Stimulated activated CD4-positive, alpha-beta T cell treated with anti-CD3 and anti-CD28 coated beads, Interleukin-2, amount 100 ng/mL, for 48 hours (primary cell): ENCODE measurements around the gene ALG13.
"Not testable (repeated sequence)": the region's sequence is repeated elsewhere in the genome, so short reads cannot be mapped to it uniquely, and the experiment has no call there.

Experiments used
- DNase-seq, 2 donors: peaks; one replicate each; pipeline ENCODE4 v3.0.0-alpha.2; 2020

ALG13 gene

DNA sequence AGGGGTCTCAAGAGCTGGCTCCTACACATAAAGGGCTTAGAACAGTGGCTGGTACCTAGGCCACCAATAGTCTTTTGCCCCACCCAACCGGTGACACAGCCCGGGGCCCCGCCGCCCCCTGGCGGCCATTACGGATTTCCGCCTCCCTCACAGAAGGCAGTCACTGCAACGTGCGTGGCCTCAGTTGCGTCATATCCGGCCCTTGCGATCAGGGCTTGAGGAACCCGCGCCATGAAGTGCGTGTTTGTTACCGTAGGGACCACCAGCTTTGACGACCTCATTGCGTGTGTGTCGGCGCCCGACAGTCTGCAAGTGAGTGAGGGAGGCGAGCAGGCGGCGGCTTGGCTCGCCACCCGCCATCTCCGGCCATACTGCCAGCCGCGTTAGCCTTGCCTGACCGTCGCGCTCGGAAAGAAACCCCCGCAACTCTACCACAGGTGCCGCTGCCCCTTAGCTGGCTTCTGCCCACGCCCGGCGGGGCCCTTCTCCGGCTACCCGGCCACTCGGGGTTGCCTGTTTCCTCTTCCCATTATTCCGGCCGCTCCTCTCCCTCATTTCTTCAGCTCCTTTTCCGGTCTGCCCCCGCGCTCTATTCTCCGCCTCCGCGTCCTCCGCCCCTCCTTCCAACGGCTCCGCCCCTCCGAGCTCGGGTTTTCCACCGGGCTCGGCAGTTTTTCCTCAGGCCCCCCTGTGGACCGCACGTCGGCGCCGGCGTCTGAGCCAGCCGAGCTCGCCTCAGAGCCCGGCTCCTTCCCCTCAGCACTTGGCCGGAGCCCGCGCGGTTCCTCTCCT lies at the start of gene ALG13:
TSS of gene ALG13 (plus strand) at position 183 of the 792 bp plus-strand sequence. CDS start at position 232, 49 bp downstream.
- peak; percentile 67 to 78 for DNase-seq

DNA sequence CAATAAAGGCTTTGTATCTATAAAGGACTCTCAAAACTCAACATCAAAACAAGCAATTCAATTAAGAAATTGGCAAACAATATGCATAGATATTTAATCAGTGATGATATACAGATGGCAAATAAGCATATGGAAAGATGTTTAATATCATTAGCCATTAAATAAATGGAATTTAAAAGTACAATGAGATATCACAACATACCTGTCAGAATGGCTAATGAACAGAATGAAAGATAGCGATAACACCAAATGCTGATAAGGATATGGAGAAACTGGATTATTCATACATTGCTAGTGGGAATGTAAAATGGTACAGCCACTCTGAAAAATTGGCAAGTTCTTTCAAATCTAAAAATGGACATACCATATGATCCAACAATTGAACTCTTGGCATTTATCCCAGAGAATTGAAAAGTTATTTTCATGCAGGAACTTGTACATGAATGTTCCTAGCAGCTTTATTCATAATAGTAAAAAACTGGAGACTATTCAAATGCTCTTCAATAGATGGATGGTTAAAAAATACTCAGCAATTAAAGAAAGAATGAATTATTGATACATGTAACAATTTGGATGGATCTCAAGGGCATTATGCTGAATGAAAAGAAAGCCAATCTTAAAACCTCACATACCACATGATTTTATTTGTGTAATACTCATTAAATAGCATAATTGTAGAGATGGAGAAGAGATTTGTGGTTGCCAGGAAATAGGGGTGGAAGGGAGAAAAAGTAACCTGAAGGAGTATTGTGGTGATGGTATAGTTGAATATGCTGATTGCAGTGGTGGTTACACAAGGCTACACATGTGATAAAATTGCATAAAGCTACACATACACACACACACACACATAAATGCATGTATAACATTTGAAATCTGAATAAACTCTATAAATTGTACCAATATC lies 45.9 kb upstream of the ALG13 start:
- DNase-seq, result no peak

DNA sequence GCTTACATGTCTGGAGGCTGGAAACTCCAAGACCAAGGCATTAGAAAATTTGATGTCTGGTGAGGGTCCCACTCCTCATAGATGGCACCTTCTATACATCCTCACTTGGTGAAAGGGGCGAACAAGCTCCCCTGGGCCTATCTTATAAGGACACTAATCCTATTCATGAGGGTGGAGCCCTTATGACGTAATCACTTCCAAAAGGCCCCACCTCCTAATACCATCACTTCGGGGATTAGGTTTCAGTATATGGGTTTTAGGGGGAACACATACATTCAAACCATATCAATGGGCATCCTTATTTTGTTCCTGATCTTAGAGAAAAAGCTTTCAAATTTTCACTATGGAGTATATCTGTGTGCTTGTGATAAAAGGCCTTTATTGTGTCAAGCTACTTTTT lies 39.0 kb upstream of the ALG13 start:
- no peak for DNase-seq

GRCh38 chrX:111645165-111645564 lies 35.8 kb upstream of the ALG13 start:
- not testable (repeated sequence) for DNase-seq

DNA sequence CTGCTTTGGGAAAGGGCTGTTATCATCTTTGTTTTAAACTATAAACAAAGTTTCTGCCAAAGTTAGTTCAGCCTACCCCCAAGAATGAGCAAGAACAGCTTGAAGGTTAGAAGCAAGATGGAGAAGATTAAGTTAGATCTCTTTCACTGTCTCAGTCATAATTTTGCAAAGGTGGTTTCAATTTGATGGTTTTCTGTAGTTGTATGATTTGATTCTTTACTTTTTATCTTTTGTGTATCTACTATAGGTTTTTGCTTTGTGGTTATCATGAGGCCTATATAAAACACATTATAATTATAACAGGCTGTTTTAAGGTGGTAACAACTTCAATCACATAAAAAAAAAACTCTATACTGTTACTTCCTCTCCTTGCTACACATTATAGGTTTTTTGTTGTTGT lies 35.4 kb upstream of the ALG13 start:
- no peak for DNase-seq

DNA sequence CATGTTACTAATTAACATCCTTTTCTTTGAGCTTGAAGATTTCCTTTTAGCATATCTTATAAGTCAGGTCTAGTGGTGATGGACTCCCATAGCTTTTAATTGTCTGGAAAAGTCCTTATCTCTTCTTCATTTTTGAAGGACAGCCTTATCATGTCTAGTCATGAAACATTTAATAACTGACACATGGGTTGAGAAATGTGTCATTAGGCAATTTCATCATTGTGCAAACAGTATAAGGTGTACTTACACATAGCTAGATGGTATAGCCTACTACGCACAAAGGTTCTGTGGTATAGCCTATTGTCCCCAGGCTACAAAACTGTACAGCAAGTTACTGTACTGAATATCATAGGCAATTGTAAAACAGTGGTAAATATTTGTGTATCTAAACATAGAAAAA lies 34.5 kb upstream of the ALG13 start:
- DNase-seq, result no peak

DNA sequence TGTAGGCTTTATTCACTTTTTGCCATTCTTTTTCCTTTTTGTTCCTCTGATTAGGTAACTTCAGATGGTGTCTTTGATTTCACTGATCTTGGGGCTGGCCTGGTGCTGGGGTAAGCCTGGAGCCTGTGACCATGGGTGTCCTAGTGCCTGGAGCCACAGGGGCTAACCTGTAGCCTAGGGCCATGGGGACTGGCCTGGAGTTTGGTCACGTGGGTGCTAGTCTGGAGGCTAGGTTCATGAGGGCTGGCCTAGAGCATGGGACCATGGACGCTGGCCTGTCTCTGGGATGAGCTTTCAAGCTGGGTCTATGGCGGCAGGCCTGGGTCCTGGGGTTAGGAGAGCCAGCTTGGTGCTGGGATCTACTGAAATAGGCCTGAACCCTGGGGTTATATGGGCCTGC lies 32.2 kb upstream of the ALG13 start:
- no peak for DNase-seq

DNA sequence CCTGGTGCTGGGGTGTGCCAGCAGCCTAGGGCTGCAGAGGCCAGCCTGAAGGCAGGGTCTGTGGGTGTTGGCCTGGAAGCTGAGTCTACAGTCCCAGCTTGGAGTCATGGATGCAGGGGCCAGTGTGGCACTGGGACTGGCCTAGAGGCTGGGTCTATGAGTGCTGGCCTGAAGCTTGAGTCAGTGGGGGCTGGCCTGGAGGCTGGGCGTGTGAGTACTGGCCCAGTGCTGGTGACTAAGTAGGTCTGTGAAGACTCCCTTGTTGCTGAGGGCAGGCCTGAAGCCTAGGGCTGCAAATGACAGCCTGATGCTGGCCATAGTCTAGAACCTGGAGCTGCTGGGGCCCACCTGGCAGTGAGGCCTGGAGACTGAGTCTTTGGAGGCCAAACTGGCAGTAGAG lies 31.3 kb upstream of the ALG13 start:
- DNase-seq, result no peak

- DNase-seq, result no peak
Observed at GRCh38 chrX:111650845-111651244, 30.1 kb upstream of the ALG13 start.

DNA sequence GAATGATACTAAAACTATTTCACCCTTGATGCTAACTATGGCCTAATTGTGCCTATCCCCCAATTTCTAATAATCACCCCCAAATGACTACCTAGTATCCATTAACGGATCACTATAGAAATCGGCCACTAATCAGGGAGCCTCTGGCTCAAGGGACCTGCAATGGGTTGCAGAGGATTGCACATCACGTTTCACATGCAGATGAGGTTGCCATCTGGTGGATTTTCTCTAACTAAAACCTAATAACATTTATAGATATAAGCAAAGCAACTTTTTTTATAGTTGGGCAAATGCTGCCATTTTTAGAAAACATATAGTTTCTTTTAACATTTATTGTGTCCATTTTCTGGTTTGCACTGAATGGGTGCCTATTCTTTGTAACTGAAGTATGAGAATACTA lies 28.3 kb upstream of the ALG13 start:
- DNase-seq, result no peak

GRCh38 chrX:111661241-111661640 lies 19.7 kb upstream of the ALG13 start:
- no peak for DNase-seq

GRCh38 chrX:111662292-111662691 lies 18.7 kb upstream of the ALG13 start:
- DNase-seq, result no peak

DNA sequence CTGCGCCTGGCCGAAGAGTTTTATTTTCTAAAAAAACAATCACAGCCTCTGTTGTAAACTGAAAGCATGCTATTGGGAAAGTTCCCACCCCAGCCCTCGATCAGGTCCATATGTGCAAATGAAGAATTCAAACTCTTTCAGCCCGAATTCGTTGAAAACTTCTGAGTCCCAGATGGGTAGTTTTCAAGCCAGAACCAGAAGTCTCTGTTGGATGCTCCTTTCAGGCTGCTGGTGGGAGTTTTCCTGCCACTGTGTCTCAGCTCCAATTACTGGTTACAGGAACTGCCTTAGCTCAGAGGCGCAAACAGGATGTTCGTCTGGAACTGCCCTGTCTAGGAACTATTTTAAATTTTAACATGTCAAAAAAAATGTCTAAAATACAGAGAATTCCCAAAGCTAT lies 9.3 kb upstream of the ALG13 start:
- no peak for DNase-seq

DNA sequence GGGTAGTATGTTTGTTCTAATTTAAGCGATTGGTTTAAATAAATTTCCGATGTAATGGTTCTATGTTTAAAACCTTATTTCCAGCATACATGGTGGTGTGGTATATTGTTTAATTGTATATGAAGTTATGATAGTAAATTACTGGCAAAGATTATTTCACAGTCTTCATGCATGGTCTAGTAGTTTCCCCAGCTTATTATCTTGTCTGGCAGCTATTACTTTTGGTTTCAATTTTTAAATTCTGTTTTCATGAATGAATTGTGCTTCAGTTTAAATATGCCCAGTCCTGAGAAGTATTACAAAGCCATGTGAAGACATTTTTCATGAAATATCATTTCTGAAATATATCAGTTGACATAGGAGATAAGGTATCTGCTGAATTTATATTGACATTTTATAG lies 6.3 kb downstream of the ALG13 start:
- no peak for DNase-seq

GRCh38 chrX:111695297-111695880 lies 14.4 kb downstream of the ALG13 start:
- DNase-seq, result no peak

- no peak for DNase-seq
Observed at GRCh38 chrX:111719426-111720210, 38.6 kb downstream of the ALG13 start.

DNA sequence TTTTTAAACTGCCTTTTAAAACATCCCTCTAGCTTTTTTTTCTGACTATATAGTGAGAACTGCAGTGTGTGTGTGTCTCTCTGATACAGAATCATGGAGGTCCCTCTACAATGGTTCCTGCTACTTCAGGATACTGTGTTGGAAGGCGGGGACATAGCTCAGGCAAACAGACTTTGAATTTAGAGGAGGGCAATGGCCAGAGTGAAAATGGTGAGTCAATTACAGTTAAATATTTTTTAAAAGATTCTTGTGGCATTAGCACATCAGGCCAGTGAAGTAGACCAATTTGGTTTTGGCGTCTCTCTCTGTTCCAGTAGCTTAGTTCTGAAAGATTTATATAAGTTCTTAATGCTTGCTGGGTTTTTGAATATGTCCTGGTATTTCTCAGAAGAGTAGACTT lies 47.1 kb downstream of the ALG13 start:
- DNase-seq, result no peak

DNA sequence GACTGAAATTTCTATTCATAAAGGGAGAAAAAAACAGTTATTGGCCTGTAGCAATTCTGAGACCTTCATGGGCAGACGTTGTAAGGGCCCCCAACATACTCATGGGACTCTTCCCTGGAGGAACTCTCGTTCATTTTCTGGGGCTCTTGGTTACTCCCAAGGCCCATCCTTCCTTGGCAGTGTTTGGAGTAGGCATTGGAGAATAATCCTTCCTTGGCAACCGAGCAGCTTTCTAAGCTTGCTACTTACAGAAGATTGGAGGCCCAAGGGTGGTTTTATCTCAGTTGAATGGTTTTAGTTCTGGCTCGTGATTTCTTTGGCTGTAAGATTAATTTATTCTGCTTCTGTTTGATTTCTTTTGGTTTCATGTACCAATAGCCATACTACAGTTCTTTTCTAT lies 50.4 kb downstream of the ALG13 start:
- no peak for DNase-seq

GRCh38 chrX:111736571-111736970 lies 55.6 kb downstream of the ALG13 start:
- DNase-seq, result no peak

- DNase-seq, result no peak
Observed at GRCh38 chrX:111742018-111742417, 61.0 kb downstream of the ALG13 start.

GRCh38 chrX:111743316-111743715 lies 62.3 kb downstream of the ALG13 start:
- DNase-seq, result no peak

DNA sequence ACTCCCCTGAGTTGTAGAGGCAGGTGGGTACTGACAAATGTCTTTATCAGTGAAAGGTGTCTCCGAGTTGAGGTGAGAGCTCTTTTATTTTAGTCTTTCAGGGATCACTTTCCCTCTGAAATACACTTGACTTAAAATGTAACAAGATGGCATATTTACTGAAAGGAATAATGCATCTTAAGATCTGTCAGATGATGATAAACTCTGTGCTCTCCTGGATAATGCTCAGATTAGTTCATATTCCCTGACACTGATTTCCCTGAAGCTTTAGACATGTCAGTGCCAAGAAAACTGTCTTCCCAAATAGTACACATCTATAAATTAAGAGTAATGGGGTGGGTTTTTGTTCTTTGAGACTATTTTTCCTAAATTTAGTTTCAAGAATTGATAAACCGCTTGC lies 75.5 kb downstream of the ALG13 start:
- DNase-seq, result no peak

- no peak for DNase-seq
Observed at GRCh38 chrX:111759686-111760085, 78.7 kb downstream of the ALG13 start.
